Measurements from ENCODE around the gene MRPS27. TPM values are rescaled to one million over a fixed set of nuclear protein-coding genes. Genes with fewer than 3 reads are reported as not detected.
"Not testable (repeated sequence)": the region's sequence is repeated elsewhere in the genome, so short reads cannot be mapped to it uniquely, and the experiment has no call there.

The MRPS27 gene
- total and polyA plus RNA-seq, 10 donors, result 23.5 to 55.5 (median 42.6) TPM

DNA sequence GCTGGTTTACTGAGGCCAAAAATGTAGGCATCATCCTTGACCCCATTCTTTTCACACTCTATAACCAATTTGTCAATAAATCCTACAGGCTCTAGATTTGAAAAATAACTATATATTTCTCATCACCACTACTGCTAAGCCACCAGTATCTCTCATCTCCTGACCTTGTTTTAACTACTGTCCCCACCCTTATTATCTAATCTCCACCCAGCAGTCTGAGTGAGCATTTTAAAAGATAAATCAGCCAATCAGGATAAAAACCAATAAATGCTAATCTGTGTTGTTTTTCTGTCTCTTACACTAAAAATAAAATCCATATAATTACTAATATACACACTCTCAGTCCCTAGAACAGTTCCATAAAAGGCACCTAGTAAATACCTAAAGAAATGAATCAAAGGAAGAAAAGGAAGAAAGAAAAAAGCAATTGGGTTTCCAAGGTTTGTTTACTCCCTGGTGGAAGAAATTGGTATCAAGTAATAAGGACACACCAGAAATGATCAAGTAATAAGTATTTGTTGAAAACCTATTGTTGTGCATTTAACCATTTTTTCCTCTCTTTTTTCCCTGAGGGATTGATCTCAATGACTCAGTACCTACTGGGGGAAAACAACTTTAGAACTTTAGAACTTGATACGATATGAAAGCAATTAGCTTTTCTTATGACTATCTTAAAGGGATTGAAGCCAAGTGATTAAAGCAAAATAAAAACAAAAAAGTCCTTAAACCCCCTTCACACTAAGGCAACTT is 19.3 kb downstream of the MRPS27 start:
- no peak for DNase-seq
- peak overlapping the region in 4 of 8 donors; percentile 1 to 35 (median 10) for H3K27ac ChIP-seq
- H3K4me1 ChIP-seq, result peaks cover 0 to 82% (median 21%) of the 10 kb centered on the region in 6 donors
- H3K4me3 ChIP-seq, result no peak overlapping the region
- peaks cover 0 to 24% (median 5%) of the 10 kb centered on the region in 6 donors for H3K36me3 ChIP-seq
- intact Hi-C loops (cut with DNase I; ENCODE audit: low total_unique reads), result loop anchor here (10.0 kb wide), 2 partner anchors 166 to 516 kb away; no protein-coding TSS in a partner anchor
- TF ChIP-seq POLR2A (IDR thresholded peaks at IDR 0.05) (no peak), POLR2AphosphoS5 (IDR thresholded peaks at IDR 0.05) (no peak)
- TF ChIP-seq, protein P1, sequence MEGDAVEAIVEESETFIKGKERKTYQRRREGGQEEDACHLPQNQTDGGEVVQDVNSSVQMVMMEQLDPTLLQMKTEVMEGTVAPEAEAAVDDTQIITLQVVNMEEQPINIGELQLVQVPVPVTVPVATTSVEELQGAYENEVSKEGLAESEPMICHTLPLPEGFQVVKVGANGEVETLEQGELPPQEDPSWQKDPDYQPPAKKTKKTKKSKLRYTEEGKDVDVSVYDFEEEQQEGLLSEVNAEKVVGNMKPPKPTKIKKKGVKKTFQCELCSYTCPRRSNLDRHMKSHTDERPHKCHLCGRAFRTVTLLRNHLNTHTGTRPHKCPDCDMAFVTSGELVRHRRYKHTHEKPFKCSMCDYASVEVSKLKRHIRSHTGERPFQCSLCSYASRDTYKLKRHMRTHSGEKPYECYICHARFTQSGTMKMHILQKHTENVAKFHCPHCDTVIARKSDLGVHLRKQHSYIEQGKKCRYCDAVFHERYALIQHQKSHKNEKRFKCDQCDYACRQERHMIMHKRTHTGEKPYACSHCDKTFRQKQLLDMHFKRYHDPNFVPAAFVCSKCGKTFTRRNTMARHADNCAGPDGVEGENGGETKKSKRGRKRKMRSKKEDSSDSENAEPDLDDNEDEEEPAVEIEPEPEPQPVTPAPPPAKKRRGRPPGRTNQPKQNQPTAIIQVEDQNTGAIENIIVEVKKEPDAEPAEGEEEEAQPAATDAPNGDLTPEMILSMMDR (IDR thresholded peaks at IDR 0.05 in 8 of 11, conservative IDR thresholded peaks at IDR 0.05 in 3 of 11), result no peak
- no peaks in the 10 kb centered on the region for H3K27me3 ChIP-seq (replicated peaks in 1 of 7)
- H3K9me3 ChIP-seq, result no peaks in the 10 kb centered on the region
- WGBS, 5 donors, result 53 to 76% (median 66%) methylated on average over 1 of the region's 1 CpG

DNA sequence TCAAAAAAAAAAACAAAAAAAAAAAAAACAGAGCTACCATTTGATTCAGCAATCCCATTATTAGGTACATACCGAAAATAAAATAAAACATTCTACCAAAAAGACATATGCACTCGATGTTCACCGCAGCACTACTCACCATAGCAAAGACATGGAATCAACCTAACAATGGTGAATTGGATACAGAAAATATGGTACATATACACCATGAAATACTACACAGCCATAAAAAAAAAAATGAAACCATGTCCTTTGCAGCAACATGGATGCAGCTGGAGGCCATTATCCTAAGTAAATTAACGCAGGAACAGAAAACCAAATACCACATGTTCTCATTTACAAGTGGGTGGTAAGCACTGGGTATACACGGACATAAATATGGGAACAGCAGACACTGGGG is 21.3 kb downstream of the MRPS27 start:
- 71 to 95% (median 89%) methylated on average over 5 of the region's 5 CpGs for WGBS, 5 donors
- no peak for DNase-seq
- Histone ChIP-seq H3K27ac (peak overlapping the region in 3 of 8 donors; percentile 2 to 46 (median 4)), H3K4me3 (peak overlapping the region in 1 of 8 donors; percentile 17), H3K36me3 (peaks cover 0 to 38% (median 5%) of the 10 kb centered on the region in 6 donors), H3K27me3 (replicated peaks in 1 of 7) (no peaks in the 10 kb centered on the region), H3K9me3 (no peaks in the 10 kb centered on the region), H3K4me1 (peaks cover 0 to 83% (median 23%) of the 10 kb centered on the region in 6 donors)
- intact Hi-C loops (cut with DNase I; ENCODE audit: low total_unique reads), result no loop called here
- TF ChIP-seq, protein P1 (IDR thresholded peaks at IDR 0.05 in 8 of 11, conservative IDR thresholded peaks at IDR 0.05 in 3 of 11), result no peak
- TF ChIP-seq POLR2AphosphoS5 (IDR thresholded peaks at IDR 0.05) (no peak), POLR2A (IDR thresholded peaks at IDR 0.05) (no peak)

DNA sequence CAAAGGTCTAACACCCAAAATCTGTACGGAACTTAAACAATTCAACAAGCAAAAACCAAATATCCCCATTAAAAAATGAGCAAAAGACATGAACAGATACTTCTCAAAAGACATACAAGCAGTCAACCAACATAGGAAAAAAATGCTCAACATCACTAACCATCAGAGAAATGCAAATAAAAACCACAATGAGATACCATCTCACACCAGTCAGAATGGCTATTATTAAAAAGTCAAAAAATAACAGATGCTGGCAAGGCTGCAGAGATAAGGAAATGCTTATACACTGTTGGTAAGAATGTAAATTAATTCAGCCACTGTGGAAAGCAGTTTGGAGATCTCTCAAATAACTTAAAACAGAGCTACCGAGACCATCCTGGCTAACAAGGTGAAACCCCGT is 21.9 kb downstream of the MRPS27 start:
- Histone ChIP-seq H3K4me3 (peak overlapping the region in 1 of 8 donors; percentile 17), H3K36me3 (peaks cover 0 to 39% (median 5%) of the 10 kb centered on the region in 6 donors), H3K4me1 (peaks cover 0 to 89% (median 28%) of the 10 kb centered on the region in 6 donors), H3K27ac (peak overlapping the region in 1 of 8 donors; percentile 46)
- DNase-seq; H3K9me3 ChIP-seq; intact Hi-C loops (cut with DNase I; ENCODE audit: low total_unique reads); H3K27me3 ChIP-seq (replicated peaks in 1 of 7): not testable (repeated sequence)
- 62 to 81% (median 72%) methylated on average over 3 of the region's 3 CpGs for WGBS, 5 donors

DNA sequence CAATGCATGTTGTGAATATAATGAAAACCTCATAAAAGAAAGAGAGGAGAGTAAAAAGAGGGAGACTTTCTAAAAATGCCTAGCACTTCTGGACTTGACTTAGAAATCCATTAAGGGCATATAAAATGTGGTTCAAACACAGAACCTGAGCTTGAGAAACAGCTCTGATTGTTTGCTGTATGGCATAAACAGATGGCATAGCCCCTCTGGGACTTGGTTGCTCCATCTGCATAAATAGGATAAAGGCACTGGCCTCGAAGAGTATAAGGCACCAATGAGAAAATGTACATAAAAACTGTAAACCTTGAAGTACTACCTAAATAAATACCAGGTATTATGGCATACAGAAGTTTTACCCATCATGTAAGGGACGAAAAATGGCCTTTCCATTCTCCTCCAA is 23.8 kb downstream of the MRPS27 start:
- H3K36me3 ChIP-seq, result peaks cover 0 to 37% (median 4%) of the 10 kb centered on the region in 6 donors
- no peak overlapping the region for H3K4me3 ChIP-seq
- H3K4me1 ChIP-seq, result peaks cover 0 to 80% (median 25%) of the 10 kb centered on the region in 6 donors
- TF ChIP-seq, protein P1 (IDR thresholded peaks at IDR 0.05 in 8 of 11, conservative IDR thresholded peaks at IDR 0.05 in 3 of 11), result no peak
- TF ChIP-seq POLR2AphosphoS5 (IDR thresholded peaks at IDR 0.05) (no peak), POLR2A (IDR thresholded peaks at IDR 0.05) (no peak)
- intact Hi-C loops (cut with DNase I; ENCODE audit: low total_unique reads), result no loop called here
- 81 to 91% (median 85%) methylated on average over 2 of the region's 2 CpGs for WGBS, 5 donors
- no peak overlapping the region for H3K27ac ChIP-seq
- no peaks in the 10 kb centered on the region for H3K9me3 ChIP-seq
- H3K27me3 ChIP-seq (replicated peaks in 1 of 7), result no peaks in the 10 kb centered on the region
- DNase-seq, result no peak

Data from spleen (tissue), 11 donors.